GM18505 (cell line): ENCODE results near the gene LRFN2.

Experiments
- ATAC-seq: cut with Tn5 transposase; IDR thresholded peaks from one replicate; pipeline ENCODE4 v1.9.1; 2021; ENCODE audit not compliant: unreplicated experiment
- POLR2A ChIP-seq: IDR thresholded peaks from 4 replicates; pipeline ENCODE4 v1.6.1; 2011; ENCODE audit warnings: borderline replicate concordance; ENCODE audit not compliant: insufficient read depth, insufficient read length; ENCODE audit errors: extremely low read depth

Gene LRFN2

GRCh38 chr6:40391086-40391485 lies 196.1 kb downstream of the LRFN2 start:
- TF ChIP-seq POLR2A, result no peak
- no peak for ATAC-seq

DNA sequence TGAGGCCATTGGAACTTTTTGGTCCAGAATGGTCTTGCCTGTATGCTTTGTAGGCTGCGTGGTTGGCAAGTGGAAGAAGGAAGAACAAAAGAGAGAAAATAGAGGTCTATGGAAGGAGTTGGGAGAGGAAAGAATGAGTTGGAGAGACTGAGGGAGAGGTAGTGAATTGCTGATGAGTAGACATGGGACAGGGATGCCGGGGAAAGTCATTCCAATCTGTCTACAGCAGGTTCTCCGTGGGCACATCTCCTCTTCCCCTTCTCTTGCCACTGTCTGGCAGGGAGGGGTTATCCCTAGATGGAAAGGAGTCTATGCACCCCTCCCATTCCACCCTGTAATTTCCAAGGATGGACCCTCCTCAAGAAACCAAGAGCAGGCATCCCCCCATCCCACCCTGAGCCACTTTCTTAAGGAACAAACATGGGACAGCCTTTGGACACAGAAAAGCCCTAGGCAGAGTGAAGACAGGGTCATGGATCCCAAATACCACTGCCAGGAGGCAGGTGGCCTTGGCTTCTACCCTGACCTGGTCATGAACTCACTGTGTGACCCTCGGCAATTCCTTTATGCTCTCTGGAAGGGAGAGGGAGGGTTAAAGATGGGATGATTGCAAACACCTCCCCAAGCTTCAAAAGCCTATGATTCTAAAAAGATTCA lies 196.9 kb downstream of the LRFN2 start:
- ATAC-seq, result no peak
- TF ChIP-seq POLR2A, result no peak

GRCh38 chr6:40389254-40389653 lies 197.9 kb downstream of the LRFN2 start:
- no peak for ATAC-seq
- TF ChIP-seq POLR2A, result no peak

DNA sequence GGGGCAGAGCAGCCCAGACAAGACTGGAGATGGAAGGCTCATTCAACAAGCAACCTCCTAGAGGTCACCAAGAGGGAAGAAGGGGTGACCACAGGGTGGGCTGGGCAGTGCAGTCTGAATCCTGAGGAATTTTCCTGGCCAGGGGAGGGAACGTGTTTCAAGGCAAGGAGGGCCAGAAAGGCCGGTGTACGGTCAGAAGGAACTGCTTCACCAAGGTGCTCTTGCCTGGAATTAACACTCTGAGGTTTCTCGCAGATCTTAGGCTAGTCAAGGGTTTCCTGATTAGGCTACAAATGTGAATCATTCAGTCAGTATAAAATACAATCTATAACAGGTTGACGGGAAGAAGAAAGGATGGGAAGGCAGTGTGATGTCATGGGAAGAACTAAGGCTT lies 199.3 kb downstream of the LRFN2 start:
- ATAC-seq, result no peak
- no peak for TF ChIP-seq POLR2A

DNA sequence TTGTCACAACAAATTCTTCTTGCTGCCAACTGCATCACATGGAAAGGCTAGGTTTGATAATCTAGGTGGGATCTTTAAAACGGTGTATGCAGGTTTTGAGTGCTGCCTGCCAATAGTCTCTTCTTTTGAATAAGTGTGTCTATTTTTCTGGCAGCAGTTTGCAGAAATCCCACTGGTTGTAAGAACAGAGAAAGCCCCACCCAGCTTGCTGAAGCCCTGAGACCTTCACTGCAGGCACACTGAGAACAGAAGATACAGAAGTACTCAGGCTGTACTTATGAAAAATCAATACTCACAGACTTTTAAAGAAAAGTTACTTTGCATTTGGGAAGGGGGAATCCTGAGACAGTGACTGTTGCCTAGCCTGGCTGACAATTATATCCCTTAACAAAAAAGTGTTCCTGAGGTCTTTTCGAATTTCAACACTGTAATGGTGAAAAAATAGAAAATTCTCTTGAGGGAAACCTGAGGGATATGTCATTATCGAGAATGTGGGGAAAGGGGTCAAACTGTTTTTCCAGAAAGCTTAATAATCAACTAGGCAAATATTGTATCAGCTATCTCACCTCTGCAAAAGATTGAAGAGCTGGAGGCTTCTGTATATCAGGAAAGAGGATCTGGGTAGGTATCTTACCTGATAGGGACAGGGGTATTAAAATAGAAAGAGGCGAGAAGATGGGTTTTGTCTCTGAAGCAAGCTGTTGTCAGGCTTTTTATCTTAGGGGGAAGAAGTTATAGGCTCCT lies 199.9 kb downstream of the LRFN2 start:
- ATAC-seq, result no peak
- TF ChIP-seq POLR2A, result no peak

DNA sequence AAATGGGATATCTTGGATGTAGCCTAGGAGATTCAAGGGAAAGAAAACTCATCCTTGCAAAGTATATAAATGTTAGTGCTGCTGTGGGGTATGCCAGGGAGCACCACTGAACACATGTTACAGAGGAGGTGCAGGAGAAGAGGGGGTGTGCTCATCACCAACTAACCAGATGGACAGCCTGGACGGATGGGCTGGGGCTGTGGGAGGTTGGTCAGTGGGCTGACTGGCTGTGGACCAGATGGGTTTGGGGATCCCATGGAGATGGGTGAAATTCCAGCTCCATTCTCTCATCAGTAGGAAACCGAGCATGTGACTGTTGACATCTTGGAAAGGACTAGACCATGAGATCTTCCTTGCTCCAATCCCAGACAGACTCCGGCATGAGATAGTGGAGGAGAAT lies 201.0 kb downstream of the LRFN2 start:
- TF ChIP-seq POLR2A, result no peak
- no peak for ATAC-seq

DNA sequence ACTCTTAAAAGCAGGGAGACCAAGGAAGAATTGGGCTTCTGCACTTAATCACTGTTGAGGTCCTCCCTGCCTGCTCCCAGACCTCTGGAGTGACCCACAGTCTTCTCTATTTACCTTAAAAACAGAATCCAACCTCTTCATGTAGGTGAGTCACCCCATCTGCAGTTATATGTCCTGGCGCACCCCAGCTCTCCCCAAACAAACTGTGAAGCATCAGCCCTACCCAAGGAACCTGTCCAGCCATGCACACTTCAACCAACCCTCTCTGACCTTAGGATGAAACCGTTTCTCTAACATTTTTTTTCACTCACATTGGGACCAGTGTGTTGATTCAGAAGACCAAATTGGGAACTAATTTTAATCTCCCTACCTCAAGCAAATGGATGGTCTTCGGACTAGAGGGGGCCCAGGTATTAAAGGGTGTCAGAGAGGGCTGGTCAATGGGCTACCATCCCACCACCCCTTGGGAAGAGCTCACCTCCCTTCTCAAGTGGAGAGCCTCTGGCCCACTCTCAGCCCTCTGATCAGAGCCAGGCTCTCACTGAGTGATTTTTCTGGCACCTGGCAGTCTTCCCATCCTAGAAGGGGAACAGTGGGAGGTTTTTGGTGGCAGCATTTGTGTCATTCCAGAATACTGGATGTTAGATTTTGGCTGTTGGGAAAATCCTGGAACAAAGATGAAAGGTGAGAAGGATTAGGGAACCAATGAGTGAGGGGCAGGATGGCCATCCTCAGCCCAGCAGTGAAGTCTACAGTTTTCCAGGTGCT lies 203.6 kb downstream of the LRFN2 start:
- ATAC-seq, result no peak
- TF ChIP-seq POLR2A, result no peak

DNA sequence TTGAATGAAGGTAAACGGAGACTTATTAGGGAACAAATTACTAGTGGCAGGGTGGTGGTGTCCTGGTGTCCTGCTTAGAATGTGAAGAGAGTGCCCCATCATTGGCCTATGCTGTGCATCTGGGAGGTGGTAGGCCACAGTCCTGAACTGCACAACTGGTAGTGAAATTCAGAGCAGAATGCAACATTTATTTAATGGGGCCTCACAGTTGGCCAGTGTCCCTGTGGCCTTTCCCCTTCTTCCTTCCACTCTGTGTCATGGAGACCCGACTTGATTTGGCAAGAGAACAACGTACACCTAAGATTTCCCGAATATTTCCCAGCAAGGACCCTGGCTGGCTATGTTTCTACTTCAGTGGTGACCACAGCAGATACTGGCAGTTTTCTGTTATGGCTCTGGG lies 206.9 kb downstream of the LRFN2 start:
- no peak for ATAC-seq

GRCh38 chr6:40379811-40380210 lies 207.4 kb downstream of the LRFN2 start:
- no peak for ATAC-seq
- TF ChIP-seq POLR2A, result no peak

More for the DNA sequence above, 206.9 kb downstream of the LRFN2 start:
- no peak for TF ChIP-seq POLR2A

GRCh38 chr6:40378725-40379074 lies 208.5 kb downstream of the LRFN2 start:
- no peak for TF ChIP-seq POLR2A
- ATAC-seq, result no peak

DNA sequence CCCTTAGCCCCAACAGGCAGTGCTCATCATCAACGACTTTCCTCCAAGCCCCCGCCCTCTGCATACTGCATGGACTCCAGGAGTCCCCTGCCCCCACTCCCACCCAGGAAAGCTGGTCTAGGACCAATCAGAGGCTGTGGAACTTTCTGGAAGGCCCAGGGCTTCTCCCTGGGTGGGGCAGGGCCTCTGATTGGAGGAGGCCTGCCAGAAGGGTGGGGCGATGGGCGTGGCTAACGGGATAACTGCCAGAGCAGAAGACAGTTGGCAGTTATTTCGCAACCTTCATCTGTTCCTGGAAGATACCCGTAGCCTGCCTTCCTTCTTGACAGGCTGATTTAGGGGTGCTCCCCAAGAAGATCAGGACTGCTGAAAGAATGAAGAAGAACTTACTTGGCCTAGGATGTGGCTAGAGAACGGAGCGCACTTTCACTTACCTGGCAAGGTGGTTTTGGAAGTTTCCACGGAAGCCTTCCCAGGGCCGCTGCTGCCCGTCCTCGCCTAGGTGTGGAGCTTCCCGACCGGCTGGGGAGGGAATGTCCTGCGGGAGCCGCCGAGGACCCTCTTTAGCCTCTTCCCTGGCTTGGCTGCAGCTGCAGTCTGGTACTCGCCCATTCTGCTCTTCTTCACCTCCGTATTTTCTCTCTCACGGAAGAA lies 209.0 kb downstream of the LRFN2 start:
- TF ChIP-seq POLR2A, result no peak
- no peak for ATAC-seq

GRCh38 chr6:40377173-40377806 lies 209.9 kb downstream of the LRFN2 start:
- TF ChIP-seq POLR2A, result no peak
- ATAC-seq, result no peak

GRCh38 chr6:40376113-40376650 lies 211.0 kb downstream of the LRFN2 start:
- ATAC-seq, result no peak
- no peak for TF ChIP-seq POLR2A
